ENCODE data around the gene EPYC. TPM values are rescaled to one million over a fixed set of nuclear protein-coding genes. Genes with fewer than 3 reads are reported as not detected.

Gene EPYC
- total RNA-seq, 4 donors from 2014 or later, result not detected

GRCh38 chr12:90954921-90955320, 49.9 kb downstream of the EPYC start, which contains the start of gene CCER1:
Gene CCER1, minus strand, starts transcription at chr12:90955176. Its CDS starts 434 bp downstream, at chr12:90954742.
- no peak for ATAC-seq
- Histone ChIP-seq H3K9me3 (no peaks in the 10 kb centered on the region), H3K27ac (no peak within 1 kb of the TSS), H3K4me1 (peaks cover 0 to 5% (median 0%) of the 10 kb centered on the region in 3 donors), H3K27me3 (no peaks in the 10 kb centered on the region), H3K36me3 (no peaks in the 10 kb centered on the region), H3K4me3 (no peak within 1 kb of the TSS)
- 100% methylated on average over 3 of the region's 22 CpGs; no CpG with 5 or more reads in 1 of the 2 donors for WGBS, 2 donors (ENCODE audit: low coverage in 1 of 2)
- TF ChIP-seq POLR2AphosphoS5 (IDR thresholded peaks at IDR 0.05) (no peak), POLR2A (IDR thresholded peaks at IDR 0.05) (no peak), CTCF (IDR thresholded peaks at IDR 0.05) (no peak), EP300 (IDR thresholded peaks at IDR 0.05) (no peak)

GRCh38 chr12:90954428-90954827, 50.3 kb downstream of the EPYC start:
- H3K4me1 ChIP-seq, result peaks cover 0 to 4% (median 0%) of the 10 kb centered on the region in 3 donors
- no peaks in the 10 kb centered on the region for H3K9me3 ChIP-seq
- 100% methylated on average over 1 to 3 of the region's 25 CpGs for WGBS, 2 donors (ENCODE audit: low coverage in 1 of 2)
- no peak overlapping the region for H3K27ac ChIP-seq
- H3K4me3 ChIP-seq, result no peak overlapping the region
- no peaks in the 10 kb centered on the region for H3K36me3 ChIP-seq
- no peaks in the 10 kb centered on the region for H3K27me3 ChIP-seq
- no peak for TF ChIP-seq POLR2AphosphoS5 (IDR thresholded peaks at IDR 0.05)
- TF ChIP-seq POLR2A (IDR thresholded peaks at IDR 0.05), result no peak
- TF ChIP-seq EP300 (IDR thresholded peaks at IDR 0.05), result no peak
- TF ChIP-seq CTCF (IDR thresholded peaks at IDR 0.05), result no peak
- no peak for ATAC-seq

GRCh38 chr12:90953956-90954421, 50.8 kb downstream of the EPYC start:
- Histone ChIP-seq H3K9me3 (no peaks in the 10 kb centered on the region), H3K27me3 (no peaks in the 10 kb centered on the region), H3K36me3 (no peaks in the 10 kb centered on the region), H3K4me3 (no peak overlapping the region), H3K27ac (no peak overlapping the region), H3K4me1 (no peaks in the 10 kb centered on the region)
- ATAC-seq, result no peak
- TF ChIP-seq POLR2AphosphoS5 (IDR thresholded peaks at IDR 0.05) (no peak), CTCF (IDR thresholded peaks at IDR 0.05) (peak in 1 of 4 experiments; percentile 14)
- WGBS, 2 donors (ENCODE audit: low coverage in 1 of 2), result 66% methylated on average over 9 of the region's 32 CpGs; no CpG with 5 or more reads in 1 of the 2 donors

GRCh38 chr12:90951432-90952105, 53.2 kb downstream of the EPYC start:
- H3K36me3 ChIP-seq, result no peaks in the 10 kb centered on the region
- H3K4me3 ChIP-seq, result no peak overlapping the region
- no peaks in the 10 kb centered on the region for H3K4me1 ChIP-seq
- no peak overlapping the region for H3K27ac ChIP-seq
- H3K9me3 ChIP-seq, result no peaks in the 10 kb centered on the region
- no peaks in the 10 kb centered on the region for H3K27me3 ChIP-seq
- TF ChIP-seq POLR2A (IDR thresholded peaks at IDR 0.05), result no peak
- no peak for TF ChIP-seq EP300 (IDR thresholded peaks at IDR 0.05)
- no peak for TF ChIP-seq POLR2AphosphoS5 (IDR thresholded peaks at IDR 0.05)
- TF ChIP-seq CTCF (IDR thresholded peaks at IDR 0.05), result no peak
- ATAC-seq, result no peak

- Histone ChIP-seq H3K27ac (no peak overlapping the region), H3K4me3 (no peak overlapping the region), H3K27me3 (no peaks in the 10 kb centered on the region), H3K36me3 (no peaks in the 10 kb centered on the region), H3K9me3 (no peaks in the 10 kb centered on the region), H3K4me1 (no peaks in the 10 kb centered on the region)
- 94 to 95% methylated on average over 6 to 7 of the region's 7 CpGs for WGBS, 2 donors (ENCODE audit: low coverage in 1 of 2)
- ATAC-seq, result no peak
- TF ChIP-seq POLR2AphosphoS5 (IDR thresholded peaks at IDR 0.05), result no peak
- TF ChIP-seq CTCF (IDR thresholded peaks at IDR 0.05), result no peak
Measured at GRCh38 chr12:90947869-90948268, 56.9 kb downstream of the EPYC start.

Measured in gastroesophageal sphincter (tissue), 4 donors.